IPS DF 6.9 (cell line): ENCODE measurements around the gene TUBGCP3.

Experiments
- DNase-seq: peaks from one replicate; pipeline ENCODE4 v3.0.0-alpha.2; 2013; ENCODE audit warnings: low read depth, low spot score
- H3K27ac ChIP-seq: one replicate; pipeline ENCODE4 v1.5.1; 2013; ENCODE audit warnings: low read length, control low read depth
- H3K27me3 ChIP-seq: 2 replicates; pipeline ENCODE4 v1.6.1; 2013; ENCODE audit warnings: mild to moderate bottlenecking, low read length; ENCODE audit not compliant: control insufficient read depth, insufficient read depth
- H3K36me3 ChIP-seq: 2 replicates; pipeline ENCODE4 v1.6.1; 2013; ENCODE audit warnings: low read length; ENCODE audit not compliant: control insufficient read depth, insufficient read depth
- H3K4me1 ChIP-seq: 2 replicates; pipeline ENCODE4 v1.6.1; 2013; ENCODE audit warnings: low read length; ENCODE audit not compliant: control insufficient read depth, insufficient read depth
- H3K4me3 ChIP-seq: 2 replicates; pipeline ENCODE4 v1.5.1; 2013; ENCODE audit warnings: mild to moderate bottlenecking, low read length
- H3K9me3 ChIP-seq: 2 replicates; pipeline ENCODE4 v1.6.1; 2013; ENCODE audit warnings: low read length, inconsistent platforms; ENCODE audit not compliant: control insufficient read depth, insufficient read depth
- WGBS: extraction: QIAGEN DNeasy Blood & Tissue Kit; methylation state at CpG from one replicate; pipeline ENCODE4 v1.1.7; 2013; ENCODE audit warnings: mixed read lengths, missing lambda C conversion rate; ENCODE audit not compliant: insufficient read length, insufficient coverage; 5-methylcytosine and 5-hydroxymethylcytosine counted together

TUBGCP3 gene

GRCh38 chr13:112483299-112483698 is 104.7 kb downstream of the TUBGCP3 start:
- H3K4me3 ChIP-seq = no peak overlapping the region
- no peak overlapping the region for H3K27ac ChIP-seq
- no CpG with 5 or more reads among the region's 7 CpGs for WGBS
- H3K27me3 ChIP-seq = no peaks in the 10 kb centered on the region
- no peak for DNase-seq
- 0 out of 2 replicates have a peak, but pooled peaks cover 4% of the 10 kb centered on the region for H3K36me3 ChIP-seq
- H3K4me1 ChIP-seq = no peaks in the 10 kb centered on the region
- no peaks in the 10 kb centered on the region; the same call in 1 of the 2 replicates for H3K9me3 ChIP-seq

DNA sequence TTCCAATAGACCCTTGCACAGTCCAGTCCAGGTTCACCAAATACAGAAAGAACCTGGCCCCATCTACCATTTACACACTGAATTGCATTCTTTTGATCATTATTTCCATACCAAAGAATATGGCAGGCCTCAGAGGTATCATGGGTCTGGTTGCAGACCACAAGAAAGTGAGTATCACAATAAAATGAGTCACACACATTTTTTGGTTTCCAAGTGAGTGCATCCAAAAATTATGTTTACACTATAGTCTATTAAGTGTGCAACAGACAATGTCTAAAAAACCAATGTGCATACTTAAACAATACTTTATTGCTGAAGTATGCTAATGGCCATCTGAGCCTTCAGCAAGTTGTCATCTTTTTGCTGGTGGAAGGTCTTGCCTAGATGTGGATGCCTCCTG is 106.5 kb downstream of the TUBGCP3 start:
- no peak overlapping the region for H3K4me3 ChIP-seq
- H3K27ac ChIP-seq = no peak overlapping the region
- H3K4me1 ChIP-seq = no peaks in the 10 kb centered on the region
- 0 out of 2 replicates have a peak, but pooled peaks cover 1% of the 10 kb centered on the region for H3K36me3 ChIP-seq
- no peaks in the 10 kb centered on the region for H3K27me3 ChIP-seq
- no peaks in the 10 kb centered on the region; the same call in 1 of the 2 replicates for H3K9me3 ChIP-seq
- no peak for DNase-seq

DNA sequence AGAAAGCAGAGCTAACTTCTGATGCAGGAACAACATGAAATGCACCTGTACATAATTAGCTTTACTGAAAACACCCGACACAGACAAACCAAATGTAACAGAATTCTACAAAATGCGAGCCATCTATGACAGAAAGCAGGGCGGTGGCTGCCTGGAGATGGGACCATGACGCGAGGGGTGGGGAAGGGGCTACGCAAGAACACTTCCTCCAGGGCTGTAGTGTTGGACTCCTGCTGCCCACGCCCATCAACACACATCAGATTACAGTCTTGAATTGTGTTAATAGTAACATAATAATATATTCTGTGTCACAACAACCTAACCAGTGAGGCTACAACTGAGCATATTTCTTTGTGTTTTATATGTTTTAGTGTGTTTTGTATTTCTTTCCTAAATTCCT is 108.6 kb downstream of the TUBGCP3 start:
- WGBS = no CpG with 5 or more reads among the region's 7 CpGs
- Histone ChIP-seq H3K4me3 (no peak overlapping the region), H3K4me1 (no peaks in the 10 kb centered on the region), H3K36me3 (no peaks in the 10 kb centered on the region), H3K27me3 (no peaks in the 10 kb centered on the region), H3K27ac (no peak overlapping the region), H3K9me3 (no peaks in the 10 kb centered on the region; the same call in 1 of the 2 replicates)
- no peak for DNase-seq

- no CpG with 5 or more reads among the region's 9 CpGs for WGBS
- Histone ChIP-seq H3K4me3 (no peak overlapping the region), H3K4me1 (no peaks in the 10 kb centered on the region), H3K9me3 (no peaks in the 10 kb centered on the region), H3K27ac (no peak overlapping the region), H3K36me3 (no peaks in the 10 kb centered on the region), H3K27me3 (no peaks in the 10 kb centered on the region)
- no peak for DNase-seq
Observed at GRCh38 chr13:112477070-112477619, 110.8 kb downstream of the TUBGCP3 start.

- Histone ChIP-seq H3K27ac (no peak overlapping the region), H3K9me3 (no peaks in the 10 kb centered on the region), H3K4me3 (no peak overlapping the region), H3K4me1 (no peaks in the 10 kb centered on the region), H3K27me3 (no peaks in the 10 kb centered on the region), H3K36me3 (no peaks in the 10 kb centered on the region)
- no peak for DNase-seq
- no CpG with 5 or more reads among the region's 1 CpG for WGBS
Observed at GRCh38 chr13:112475889-112476288, 112.1 kb downstream of the TUBGCP3 start.

DNA sequence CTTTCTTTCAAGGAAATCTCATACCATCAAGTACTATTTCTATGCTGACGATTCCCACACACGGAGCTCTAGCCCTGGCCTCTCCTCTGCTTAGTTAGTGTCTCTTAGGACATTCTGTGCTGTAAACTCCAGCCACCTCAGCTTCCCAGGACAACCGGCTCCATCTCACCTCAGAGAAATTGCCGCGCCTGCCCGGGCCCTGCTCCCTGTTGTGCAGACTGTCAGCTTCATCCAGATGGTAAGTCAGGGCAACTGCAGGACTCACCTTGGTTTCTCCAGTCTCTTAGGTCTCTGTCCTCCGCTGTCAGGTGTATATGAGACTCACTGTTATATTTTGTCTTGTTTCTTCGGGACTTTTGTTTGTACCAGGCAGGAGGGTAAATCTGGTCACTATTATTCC is 113.1 kb downstream of the TUBGCP3 start:
- no peak for DNase-seq
- Histone ChIP-seq H3K27me3 (no peaks in the 10 kb centered on the region), H3K9me3 (no peaks in the 10 kb centered on the region), H3K27ac (no peak overlapping the region), H3K36me3 (no peaks in the 10 kb centered on the region), H3K4me1 (no peaks in the 10 kb centered on the region), H3K4me3 (no peak overlapping the region)
- WGBS = no CpG with 5 or more reads among the region's 8 CpGs

DNA sequence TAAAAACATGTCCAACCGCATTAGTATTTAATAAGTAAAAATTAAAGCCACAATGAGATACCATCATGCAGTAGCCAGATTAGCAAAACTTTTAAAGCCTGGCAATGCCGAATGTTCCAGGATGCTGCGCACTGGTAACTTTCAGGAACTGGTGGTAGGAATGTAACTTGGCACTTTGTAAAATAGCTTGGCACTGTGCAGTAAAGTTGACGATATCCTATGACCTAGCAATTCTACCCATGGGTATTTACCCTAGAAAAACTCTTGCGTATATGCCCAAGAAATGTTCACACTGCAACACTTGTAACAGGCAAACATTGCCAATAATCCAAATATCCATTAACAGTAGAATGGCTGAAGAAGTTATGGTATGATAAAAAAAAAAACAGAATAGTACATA is 114.1 kb downstream of the TUBGCP3 start:
- H3K4me3 ChIP-seq = no peak overlapping the region
- no peaks in the 10 kb centered on the region for H3K4me1 ChIP-seq
- H3K27me3 ChIP-seq = no peaks in the 10 kb centered on the region
- no peak for DNase-seq
- no peaks in the 10 kb centered on the region for H3K9me3 ChIP-seq
- WGBS = no CpG with 5 or more reads among the region's 5 CpGs
- H3K27ac ChIP-seq = no peak overlapping the region
- no peaks in the 10 kb centered on the region for H3K36me3 ChIP-seq

DNA sequence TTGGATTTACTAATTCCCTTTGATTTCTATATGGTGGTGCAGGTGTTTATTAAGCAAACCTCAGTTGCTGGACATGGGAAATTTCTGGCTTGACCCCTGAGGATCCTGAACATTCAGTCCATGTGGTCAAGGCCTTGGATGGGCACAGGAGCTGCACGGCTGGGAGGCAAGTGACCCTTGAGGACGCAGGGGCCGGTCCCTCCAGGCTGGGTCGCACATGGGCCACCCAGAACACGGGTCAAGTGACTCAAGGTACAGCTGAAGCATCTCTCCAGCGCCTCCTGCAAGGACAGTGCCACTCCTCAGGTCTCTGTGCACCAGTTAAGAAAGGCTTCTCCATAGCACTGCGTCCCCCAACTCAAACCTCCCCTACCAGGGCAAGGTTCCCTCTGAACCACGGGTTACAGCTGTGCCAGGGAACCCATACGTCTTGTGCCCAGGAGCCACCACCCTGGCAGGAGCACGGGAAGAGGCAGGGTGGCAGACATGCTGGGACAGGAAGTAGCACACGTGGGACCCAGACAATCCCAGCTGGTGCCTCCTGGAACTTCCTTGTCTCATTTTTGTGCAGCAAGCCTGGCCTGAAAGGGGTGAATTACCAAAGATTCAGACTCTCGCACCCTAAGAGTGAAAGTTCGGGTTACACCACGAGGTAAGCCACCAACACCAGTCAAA is 118.7 kb downstream of the TUBGCP3 start:
- no peak for DNase-seq
- Histone ChIP-seq H3K4me1 (no peaks in the 10 kb centered on the region), H3K27ac (no peak overlapping the region), H3K4me3 (no peak overlapping the region), H3K27me3 (no peaks in the 10 kb centered on the region), H3K9me3 (no peaks in the 10 kb centered on the region), H3K36me3 (peaks cover 3% of the 10 kb centered on the region; the same call in 1 of the 2 replicates)
- no CpG with 5 or more reads among the region's 14 CpGs for WGBS

DNA sequence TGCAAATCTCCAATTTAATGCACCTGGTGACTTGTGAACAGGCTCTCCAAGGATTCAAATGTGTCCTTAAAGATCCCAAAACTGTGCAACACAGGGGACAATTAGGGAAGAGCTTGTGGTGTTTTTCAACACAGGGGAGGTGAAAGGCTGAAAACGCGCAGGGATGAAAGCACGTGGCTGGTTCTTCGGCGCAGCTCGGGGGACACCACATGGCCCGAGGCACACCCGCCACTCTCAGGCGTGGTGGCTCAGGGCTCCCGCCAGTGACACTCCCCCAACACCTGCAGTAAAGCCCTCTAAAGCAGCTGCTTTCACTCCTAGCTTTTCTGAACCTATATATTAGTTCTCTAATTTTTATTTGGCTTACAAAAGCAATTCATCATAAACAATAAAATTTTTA is 119.9 kb downstream of the TUBGCP3 start:
- H3K27me3 ChIP-seq = no peaks in the 10 kb centered on the region
- H3K36me3 ChIP-seq = peaks cover 3% of the 10 kb centered on the region; the same call in 1 of the 2 replicates
- DNase-seq = no peak
- no peak overlapping the region for H3K27ac ChIP-seq
- H3K4me3 ChIP-seq = no peak overlapping the region
- no peaks in the 10 kb centered on the region for H3K9me3 ChIP-seq
- no peaks in the 10 kb centered on the region for H3K4me1 ChIP-seq
- WGBS = no CpG with 5 or more reads among the region's 10 CpGs

- H3K27me3 ChIP-seq = no peaks in the 10 kb centered on the region
- no peaks in the 10 kb centered on the region for H3K9me3 ChIP-seq
- no peak overlapping the region for H3K4me3 ChIP-seq
- H3K36me3 ChIP-seq = peaks cover 3% of the 10 kb centered on the region; the same call in 1 of the 2 replicates
- no CpG with 5 or more reads among the region's 19 CpGs for WGBS
- H3K27ac ChIP-seq = no peak overlapping the region
- no peaks in the 10 kb centered on the region for H3K4me1 ChIP-seq
- DNase-seq = no peak
Observed at GRCh38 chr13:112467236-112467635, 120.7 kb downstream of the TUBGCP3 start.
